Tibial nerve (tissue), 4 donors: ENCODE measurements around the gene CDH22. TPM values are rescaled to one million over a fixed set of nuclear protein-coding genes. Genes with fewer than 3 reads are reported as not detected.
A peak's percentile ranks its signal among the peaks of the same experiment; 100 is the strongest.

Source experiments
- DNase-seq, 2 donors: peaks; one replicate each; pipeline ENCODE4 v3.0.0-alpha.2; 2019; ENCODE audit warnings: low spot score in 2 of 2
- H3K27ac ChIP-seq, 4 donors: fragments of 200-600 bp; sonication (generic) in 3 of 4; one replicate each; pipeline ENCODE4 v1.5.1; 2017 to 2019; ENCODE audit warnings: mild to moderate bottlenecking in 1 of 4
- H3K27me3 ChIP-seq, 2 donors: fragments of 200-600 bp; sonication (generic) in 1 of 2; one replicate each; pipeline versions ENCODE4 v1.5.1 to v1.6.0; 2017 to 2019
- H3K36me3 ChIP-seq, 3 donors: fragments of 200-600 bp; sonication (generic); one replicate each; pipeline ENCODE4 v1.5.1; 2018 to 2019
- H3K4me1 ChIP-seq, 4 donors: fragments of 200-600 bp; sonication (generic) in 3 of 4; one replicate each; pipeline ENCODE4 v1.5.1; 2017 to 2019
- H3K4me3 ChIP-seq, 4 donors: fragments of 200-600 bp; sonication (generic) in 3 of 4; one replicate each; pipeline ENCODE4 v1.5.1; 2017 to 2019; ENCODE audit warnings: mild to moderate bottlenecking in 1 of 4, moderate library complexity in 1 of 4
- H3K9me3 ChIP-seq, 4 donors: fragments of 200-600 bp; sonication (generic) in 3 of 4; one replicate each; pipeline ENCODE4 v1.5.1; 2017 to 2019
- EP300 ChIP-seq, 2 donors: sonication (generic); formaldehyde crosslinking; IDR thresholded peaks; one replicate each; pipeline ENCODE4 v1.6.1; 2017; ENCODE audit warnings: antibody characterized with exemption in 2 of 2, mild to moderate bottlenecking in 1 of 2
- POLR2A ChIP-seq, 2 donors: fragments of 450-650 bp; IDR thresholded peaks; one replicate each; pipeline ENCODE4 v1.6.1; 2017; ENCODE audit warnings: antibody characterized with exemption in 2 of 2, mild to moderate bottlenecking in 2 of 2, moderate library complexity in 2 of 2
- WGBS, 2 donors: methylation state at CpG; one replicate each; pipeline ENCODE4 v1.1.5; 2018; 5-methylcytosine and 5-hydroxymethylcytosine counted together
- total RNA-seq, 4 donors: library from RNA; depleted of rRNA; stranded (reverse); fragments of >200 nt; gene quantifications; one replicate each; pipeline ENCODE4 v1.1.0, GENCODE V29; 2016
- TF ChIP-seq, protein P1 (sequence below), 5 experiments: fragments of 200-600 bp in 3 of 5; fragments of 450-650 bp in 2 of 5; sonication (generic) in 3 of 5; IDR thresholded peaks; one replicate each; pipeline ENCODE4 v1.5.1; 2016 to 2019; ENCODE audit warnings: antibody characterized with exemption in 5 of 5, mild to moderate bottlenecking in 3 of 5, moderate library complexity in 2 of 5

The CDH22 gene
- total RNA-seq, 4 donors from 2014 or later: 0.20 to 1.0 (median 0.60) TPM; not detected in 1

DNA sequence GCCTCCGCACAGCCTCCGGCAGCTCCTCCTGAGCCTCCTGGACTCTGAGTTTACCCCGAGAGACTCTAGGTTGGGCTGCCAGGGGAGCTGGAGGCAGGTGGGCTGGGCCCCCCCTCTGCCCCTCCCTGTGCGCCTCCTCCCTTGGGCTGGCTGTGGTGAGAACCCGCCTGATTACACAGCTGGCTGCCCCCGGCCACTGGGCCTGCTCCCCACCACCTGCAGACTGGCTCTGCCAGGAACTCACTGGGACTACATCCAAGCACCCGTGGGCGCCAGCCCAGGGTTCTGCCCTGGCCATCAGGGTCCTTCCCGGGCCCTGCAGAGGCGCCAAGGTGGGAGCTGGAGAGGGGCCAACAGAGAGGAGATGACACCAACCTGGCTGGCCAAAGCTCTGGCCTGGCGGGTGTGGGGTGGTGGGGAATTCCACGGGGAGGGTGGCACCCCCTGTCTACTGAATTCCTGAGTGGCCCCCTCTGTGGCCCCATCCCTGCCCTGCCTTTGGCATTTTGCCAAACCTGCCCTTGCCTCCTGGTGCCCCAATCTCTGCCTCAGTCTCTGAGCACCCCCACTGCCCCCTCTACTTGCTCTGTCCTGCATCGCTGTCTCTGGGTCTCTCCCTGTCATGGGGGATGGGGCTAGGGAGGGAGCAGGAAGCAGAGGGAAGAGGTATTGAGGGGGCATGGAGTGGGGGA lies 21.9 kb upstream of the CDH22 start:
- 47 to 52% methylated on average over 10 to 11 of the region's 13 CpGs for WGBS, 2 donors
- DNase-seq: no peak
- no peak overlapping the region for H3K27ac ChIP-seq
- no peaks in the 10 kb centered on the region for H3K9me3 ChIP-seq
- no peak overlapping the region for H3K4me3 ChIP-seq
- H3K27me3 ChIP-seq: peaks cover 0 to 67% of the 10 kb centered on the region in 2 donors
- H3K4me1 ChIP-seq: peaks cover 0 to 4% (median 0%) of the 10 kb centered on the region in 4 donors
- no peak for TF ChIP-seq POLR2A (IDR thresholded peaks at IDR 0.05)
- no peaks in the 10 kb centered on the region for H3K36me3 ChIP-seq

DNA sequence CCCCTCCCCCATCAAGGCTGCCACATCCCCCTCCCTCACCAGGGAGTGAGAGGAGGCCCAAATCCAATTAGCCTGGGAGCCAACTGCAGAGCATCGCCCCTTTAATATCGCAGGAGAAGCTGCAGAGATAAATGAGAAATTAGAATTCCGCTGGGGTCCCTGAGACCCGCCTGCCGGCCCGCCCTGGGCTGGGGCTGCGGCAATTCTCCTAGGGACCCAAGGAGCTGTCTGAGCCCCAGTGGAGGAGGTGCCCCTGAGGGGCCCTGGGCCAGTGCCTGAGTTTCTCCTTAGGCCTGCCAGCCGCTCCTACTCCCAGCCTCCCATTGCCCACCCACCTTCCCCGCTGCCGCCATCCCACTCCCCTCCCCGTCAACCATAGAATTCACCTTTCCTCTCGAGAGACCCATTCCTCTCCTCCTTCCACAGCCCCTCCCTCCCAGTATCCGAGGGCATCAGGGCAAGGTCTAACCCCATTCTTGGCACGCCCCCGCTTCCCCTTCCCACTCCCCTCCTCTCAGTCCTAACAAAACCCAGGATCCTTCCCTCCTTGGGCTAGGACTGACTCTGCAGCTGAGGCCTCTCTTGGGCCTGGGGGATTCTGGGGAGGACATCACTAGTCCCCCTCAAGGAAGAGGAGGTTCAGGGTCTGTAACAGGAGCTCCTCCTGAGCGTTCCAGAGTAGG lies 20.0 kb upstream of the CDH22 start:
- peaks cover 0 to 4% (median 0%) of the 10 kb centered on the region in 4 donors for H3K4me1 ChIP-seq
- no peaks in the 10 kb centered on the region for H3K9me3 ChIP-seq
- H3K27me3 ChIP-seq: peaks cover 0 to 67% of the 10 kb centered on the region in 2 donors
- H3K36me3 ChIP-seq: no peaks in the 10 kb centered on the region
- H3K27ac ChIP-seq: no peak overlapping the region
- TF ChIP-seq, protein P1, sequence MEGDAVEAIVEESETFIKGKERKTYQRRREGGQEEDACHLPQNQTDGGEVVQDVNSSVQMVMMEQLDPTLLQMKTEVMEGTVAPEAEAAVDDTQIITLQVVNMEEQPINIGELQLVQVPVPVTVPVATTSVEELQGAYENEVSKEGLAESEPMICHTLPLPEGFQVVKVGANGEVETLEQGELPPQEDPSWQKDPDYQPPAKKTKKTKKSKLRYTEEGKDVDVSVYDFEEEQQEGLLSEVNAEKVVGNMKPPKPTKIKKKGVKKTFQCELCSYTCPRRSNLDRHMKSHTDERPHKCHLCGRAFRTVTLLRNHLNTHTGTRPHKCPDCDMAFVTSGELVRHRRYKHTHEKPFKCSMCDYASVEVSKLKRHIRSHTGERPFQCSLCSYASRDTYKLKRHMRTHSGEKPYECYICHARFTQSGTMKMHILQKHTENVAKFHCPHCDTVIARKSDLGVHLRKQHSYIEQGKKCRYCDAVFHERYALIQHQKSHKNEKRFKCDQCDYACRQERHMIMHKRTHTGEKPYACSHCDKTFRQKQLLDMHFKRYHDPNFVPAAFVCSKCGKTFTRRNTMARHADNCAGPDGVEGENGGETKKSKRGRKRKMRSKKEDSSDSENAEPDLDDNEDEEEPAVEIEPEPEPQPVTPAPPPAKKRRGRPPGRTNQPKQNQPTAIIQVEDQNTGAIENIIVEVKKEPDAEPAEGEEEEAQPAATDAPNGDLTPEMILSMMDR (IDR thresholded peaks at IDR 0.05): no peak
- TF ChIP-seq EP300 (IDR thresholded peaks at IDR 0.05) (no peak), POLR2A (IDR thresholded peaks at IDR 0.05) (no peak)
- 54 to 58% methylated on average over 16 of the region's 16 CpGs for WGBS, 2 donors
- H3K4me3 ChIP-seq: no peak overlapping the region
- no peak for DNase-seq

DNA sequence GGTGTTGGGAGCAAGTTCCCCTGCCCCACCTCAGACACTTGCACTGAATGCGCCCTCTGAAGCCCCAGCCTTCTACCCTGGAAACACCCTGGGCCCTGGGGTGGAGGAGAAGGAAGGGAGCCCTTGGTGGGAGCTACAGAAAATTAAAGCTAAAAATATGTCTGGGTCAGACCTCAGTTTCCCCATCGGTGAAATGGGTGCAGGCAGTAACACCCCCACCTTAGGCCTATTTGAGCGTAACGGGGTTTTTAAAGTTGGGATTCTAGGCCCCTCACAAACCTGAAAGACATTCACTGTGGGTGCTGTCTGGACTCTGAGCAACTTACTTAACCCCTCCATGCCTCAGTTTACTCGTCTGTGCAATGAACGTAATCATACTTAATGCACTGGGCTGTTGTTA lies 19.3 kb upstream of the CDH22 start:
- WGBS, 2 donors: 91 to 96% methylated on average over 6 of the region's 6 CpGs

DNA sequence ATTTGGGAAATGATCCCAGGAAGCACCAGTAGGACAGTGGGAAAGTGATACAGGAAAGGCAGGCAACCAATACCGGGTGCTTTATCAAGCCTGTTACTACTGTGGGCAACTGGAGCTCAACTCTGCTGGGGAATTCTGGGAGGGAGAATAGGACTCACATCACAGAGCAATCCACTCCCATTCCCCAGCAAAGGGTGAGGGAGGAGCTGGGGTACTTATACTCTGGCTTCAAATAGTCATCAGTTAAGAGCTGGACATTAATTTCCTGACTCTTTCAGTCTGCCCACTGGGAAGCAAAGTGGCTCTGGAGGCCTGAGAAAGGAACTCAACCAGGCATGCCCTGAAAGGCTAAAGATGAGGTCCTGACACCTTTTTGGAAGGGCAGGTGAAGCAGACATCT lies 17.5 kb upstream of the CDH22 start:
- Histone ChIP-seq H3K27me3 (peaks cover 0 to 53% of the 10 kb centered on the region in 2 donors), H3K9me3 (no peaks in the 10 kb centered on the region), H3K36me3 (no peaks in the 10 kb centered on the region), H3K27ac (no peak overlapping the region), H3K4me3 (no peak overlapping the region), H3K4me1 (peaks cover 0 to 4% (median 0%) of the 10 kb centered on the region in 4 donors)
- TF ChIP-seq EP300 (IDR thresholded peaks at IDR 0.05) (no peak), POLR2A (IDR thresholded peaks at IDR 0.05) (no peak)
- TF ChIP-seq, protein P1 (IDR thresholded peaks at IDR 0.05): no peak
- no peak for DNase-seq
- WGBS, 2 donors: 58 to 80% methylated on average over 1 of the region's 1 CpG

More for the DNA sequence above, 19.3 kb upstream of the CDH22 start:
- TF ChIP-seq, protein P1 (IDR thresholded peaks at IDR 0.05): no peak
- TF ChIP-seq EP300 (IDR thresholded peaks at IDR 0.05) (no peak), POLR2A (IDR thresholded peaks at IDR 0.05) (no peak)
- peaks cover 0 to 4% (median 0%) of the 10 kb centered on the region in 4 donors for H3K4me1 ChIP-seq
- peaks cover 0 to 62% of the 10 kb centered on the region in 2 donors for H3K27me3 ChIP-seq
- no peak for DNase-seq
- no peak overlapping the region for H3K27ac ChIP-seq
- H3K9me3 ChIP-seq: no peaks in the 10 kb centered on the region
- no peaks in the 10 kb centered on the region for H3K36me3 ChIP-seq
- H3K4me3 ChIP-seq: no peak overlapping the region

DNA sequence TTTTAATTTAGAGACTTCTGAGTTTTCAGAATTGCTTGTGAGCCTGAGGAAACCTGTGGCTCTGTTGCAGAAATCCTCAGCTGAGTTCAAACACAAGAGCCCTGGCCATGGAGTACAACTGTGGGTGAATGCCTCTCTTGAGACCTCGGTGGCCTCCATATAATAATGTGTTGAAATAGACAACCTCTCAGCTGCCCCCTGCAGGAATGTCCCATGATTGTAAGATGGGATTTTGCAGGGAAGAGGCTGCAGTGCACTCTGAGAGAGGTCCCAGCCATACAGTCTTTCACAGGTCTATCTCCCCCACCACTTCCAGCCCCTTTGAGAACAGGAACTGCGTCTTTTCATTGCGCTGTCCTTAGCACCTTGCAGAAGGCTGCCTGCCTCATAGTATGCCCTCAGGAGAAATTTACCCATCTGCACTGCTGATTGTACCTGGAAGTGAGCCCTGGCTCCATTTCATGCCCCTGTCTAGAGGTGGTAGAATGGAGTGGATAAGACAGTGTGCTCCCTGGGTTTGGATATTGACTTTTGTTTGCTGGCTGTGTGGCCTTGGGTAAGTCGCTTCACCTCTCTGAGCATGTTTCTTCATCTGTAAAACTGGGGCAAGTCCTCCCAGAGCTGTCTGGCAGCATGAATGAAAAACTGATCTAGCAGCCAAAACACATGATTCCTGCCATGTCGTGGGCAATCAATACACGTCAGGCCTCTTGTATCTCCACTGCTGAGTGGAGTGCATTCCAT lies 16.8 kb upstream of the CDH22 start:
- DNase-seq: peak in 1 of 2 donors; percentile 38
- TF ChIP-seq POLR2A (IDR thresholded peaks at IDR 0.05): no peak
- TF ChIP-seq, protein P1 (IDR thresholded peaks at IDR 0.05): peak in 1 of 5 experiments; percentile 21
- no peaks in the 10 kb centered on the region for H3K36me3 ChIP-seq
- H3K27ac ChIP-seq: no peak overlapping the region
- 62 to 68% methylated on average over 6 of the region's 6 CpGs for WGBS, 2 donors
- H3K9me3 ChIP-seq: no peaks in the 10 kb centered on the region
- H3K4me1 ChIP-seq: peaks cover 0 to 4% (median 0%) of the 10 kb centered on the region in 4 donors
- peaks cover 0 to 47% of the 10 kb centered on the region in 2 donors for H3K27me3 ChIP-seq
- no peak overlapping the region for H3K4me3 ChIP-seq
